Panc1 (cell line): Measurements from ENCODE around the gene SLC22A23.

Experiments
- CTCF ChIP-seq: fragments of 450-650 bp; IDR thresholded peaks from 2 replicates; pipeline ENCODE4 v1.5.1; 2017; ENCODE audit warnings: mild to moderate bottlenecking
- POLR2AphosphoS5 ChIP-seq: IDR thresholded peaks from 2 replicates; pipeline ENCODE4 v1.6.1; 2012; ENCODE audit warnings: mild to moderate bottlenecking, low read depth, low read length, moderate library complexity
- SIN3A ChIP-seq: IDR thresholded peaks from 2 replicates; pipeline ENCODE4 v1.6.1; 2012; ENCODE audit warnings: low read depth, mild to moderate bottlenecking, low read length, moderate library complexity, borderline replicate concordance; ENCODE audit not compliant: insufficient read depth
- TCF7L2 ChIP-seq: IDR thresholded peaks from 2 replicates; pipeline ENCODE4 v1.6.1; 2011; ENCODE audit warnings: mild to moderate bottlenecking, low read depth, low read length, inconsistent platforms
- TF ChIP-seq, protein P1 (sequence below), 2 experiments: IDR thresholded peaks; 2 replicates each; pipeline ENCODE4 v1.6.1; 2011 to 2012; ENCODE audit warnings: low read depth in 2 of 2, control low read depth in 1 of 2, low read length in 1 of 2, mild to moderate bottlenecking in 1 of 2, moderate library complexity in 1 of 2; ENCODE audit not compliant: insufficient read depth in 1 of 2

GRCh38 chr6:3310051-3310448 is 146.8 kb downstream of the SLC22A23 start:
- TF ChIP-seq SIN3A (no peak), CTCF (no peak), POLR2AphosphoS5 (no peak), TCF7L2 (no peak)
- TF ChIP-seq, protein P1, sequence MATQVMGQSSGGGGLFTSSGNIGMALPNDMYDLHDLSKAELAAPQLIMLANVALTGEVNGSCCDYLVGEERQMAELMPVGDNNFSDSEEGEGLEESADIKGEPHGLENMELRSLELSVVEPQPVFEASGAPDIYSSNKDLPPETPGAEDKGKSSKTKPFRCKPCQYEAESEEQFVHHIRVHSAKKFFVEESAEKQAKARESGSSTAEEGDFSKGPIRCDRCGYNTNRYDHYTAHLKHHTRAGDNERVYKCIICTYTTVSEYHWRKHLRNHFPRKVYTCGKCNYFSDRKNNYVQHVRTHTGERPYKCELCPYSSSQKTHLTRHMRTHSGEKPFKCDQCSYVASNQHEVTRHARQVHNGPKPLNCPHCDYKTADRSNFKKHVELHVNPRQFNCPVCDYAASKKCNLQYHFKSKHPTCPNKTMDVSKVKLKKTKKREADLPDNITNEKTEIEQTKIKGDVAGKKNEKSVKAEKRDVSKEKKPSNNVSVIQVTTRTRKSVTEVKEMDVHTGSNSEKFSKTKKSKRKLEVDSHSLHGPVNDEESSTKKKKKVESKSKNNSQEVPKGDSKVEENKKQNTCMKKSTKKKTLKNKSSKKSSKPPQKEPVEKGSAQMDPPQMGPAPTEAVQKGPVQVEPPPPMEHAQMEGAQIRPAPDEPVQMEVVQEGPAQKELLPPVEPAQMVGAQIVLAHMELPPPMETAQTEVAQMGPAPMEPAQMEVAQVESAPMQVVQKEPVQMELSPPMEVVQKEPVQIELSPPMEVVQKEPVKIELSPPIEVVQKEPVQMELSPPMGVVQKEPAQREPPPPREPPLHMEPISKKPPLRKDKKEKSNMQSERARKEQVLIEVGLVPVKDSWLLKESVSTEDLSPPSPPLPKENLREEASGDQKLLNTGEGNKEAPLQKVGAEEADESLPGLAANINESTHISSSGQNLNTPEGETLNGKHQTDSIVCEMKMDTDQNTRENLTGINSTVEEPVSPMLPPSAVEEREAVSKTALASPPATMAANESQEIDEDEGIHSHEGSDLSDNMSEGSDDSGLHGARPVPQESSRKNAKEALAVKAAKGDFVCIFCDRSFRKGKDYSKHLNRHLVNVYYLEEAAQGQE (IDR thresholded peaks at IDR 0.05; ENCODE audit: insufficient read depth in 1 of 2, low read depth in 2 of 2, low read length in 1 of 2) = no peak
